Measurements from ENCODE around the gene FHL1.
"Not testable (repeated sequence)": the region's sequence is repeated elsewhere in the genome, so short reads cannot be mapped to it uniquely, and the experiment has no call there.

FHL1 gene

DNA sequence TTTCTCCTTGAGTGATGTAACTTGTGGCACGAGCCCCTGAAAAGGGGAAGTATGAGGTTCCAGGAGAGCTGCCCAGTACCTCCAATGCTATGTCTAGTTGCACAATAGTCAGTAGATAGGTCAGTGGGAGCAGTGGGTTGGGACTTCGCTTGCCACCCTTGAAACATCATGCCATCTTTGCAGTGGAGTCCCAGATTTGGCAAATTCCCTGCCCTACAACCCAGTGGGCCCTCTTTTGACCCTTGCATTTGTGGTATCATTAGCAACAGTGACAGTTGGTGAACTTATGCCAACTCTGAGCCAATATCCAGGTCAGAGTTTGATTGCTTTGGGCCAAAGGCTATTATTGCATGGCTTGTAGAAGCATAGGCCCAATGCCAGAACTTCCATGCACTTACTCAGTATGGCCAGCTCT is 12.3 kb downstream of the FHL1 start:
- Mint-ChIP-seq H3K36me3 (ENCODE audit: low read depth) (no peaks in the 10 kb centered on the region), H3K9me3 (no peaks in the 10 kb centered on the region), H3K27me3 (peaks cover 4% of the 10 kb centered on the region), H3K4me1 (ENCODE audit: low read depth) (no peaks in the 10 kb centered on the region), H3K4me3 (no peak overlapping the region), H3K27ac (no peak overlapping the region)
- intact Hi-C loops (cut with micrococcal nuclease): no loop called here

DNA sequence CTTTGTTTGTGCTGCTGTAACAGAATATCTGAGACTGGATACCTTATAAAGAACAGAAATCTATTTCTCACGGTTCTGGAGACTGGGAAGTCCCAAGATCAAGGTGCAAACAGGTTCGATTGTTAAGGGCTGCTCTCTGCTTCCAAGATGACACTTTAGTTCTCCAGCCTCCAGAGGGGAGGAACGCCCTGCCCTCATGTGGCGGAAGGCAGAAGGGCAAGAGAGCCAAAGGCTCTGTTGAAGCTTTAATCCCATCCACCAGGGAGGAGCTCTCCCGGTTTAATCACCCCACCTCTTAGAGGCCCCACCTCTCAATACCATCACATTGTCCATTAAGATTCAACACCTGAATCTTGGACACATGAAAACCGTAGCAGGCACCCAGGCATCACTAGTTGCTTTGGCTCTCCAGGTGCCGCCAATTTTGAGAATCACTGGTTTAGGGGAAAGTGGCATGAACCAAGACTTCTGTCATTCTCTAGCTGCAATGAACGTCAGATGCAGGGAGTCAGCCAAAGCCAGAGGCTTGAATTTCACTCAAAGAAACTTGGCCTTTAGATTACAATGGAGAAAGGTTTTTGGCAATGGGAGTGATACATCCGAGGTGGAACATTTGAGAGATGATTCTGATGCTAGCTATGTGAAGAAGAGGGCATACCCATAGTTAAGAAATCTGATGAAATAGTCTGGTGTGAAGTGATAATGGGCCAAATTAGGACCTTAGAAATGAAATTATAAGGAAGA is 15.7 kb downstream of the FHL1 start:
- no peaks in the 10 kb centered on the region for H3K36me3 Mint-ChIP-seq (ENCODE audit: low read depth)
- intact Hi-C loops (cut with micrococcal nuclease): loop anchor here (1.0 kb wide), 1 partner anchor 135 kb away; no protein-coding TSS in a partner anchor
- no peak overlapping the region for H3K27ac Mint-ChIP-seq
- H3K4me1 Mint-ChIP-seq (ENCODE audit: low read depth): no peaks in the 10 kb centered on the region
- no peak overlapping the region for H3K4me3 Mint-ChIP-seq
- H3K27me3 Mint-ChIP-seq: peaks cover 1% of the 10 kb centered on the region
- no peaks in the 10 kb centered on the region for H3K9me3 Mint-ChIP-seq

DNA sequence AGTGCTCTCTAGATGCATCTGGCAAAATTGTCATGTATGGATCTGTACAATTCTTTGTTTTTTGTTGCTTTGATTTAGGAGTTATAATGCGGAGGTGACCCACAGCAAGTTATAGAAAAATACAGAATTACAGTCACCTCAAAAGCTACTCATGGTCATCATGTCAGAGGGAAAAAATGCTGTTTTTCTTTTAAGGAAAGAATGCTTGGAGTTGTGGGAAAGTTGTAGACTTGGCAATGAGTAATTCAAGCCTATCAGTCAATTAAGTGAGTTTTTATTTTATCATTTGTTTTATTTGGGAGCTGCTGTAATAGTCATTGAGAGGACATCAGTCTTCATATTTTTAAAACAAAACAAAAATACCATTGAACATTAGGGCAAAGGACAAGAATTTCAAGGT is 16.4 kb downstream of the FHL1 start:
- H3K27ac Mint-ChIP-seq: no peak overlapping the region
- H3K27me3 Mint-ChIP-seq: no peaks in the 10 kb centered on the region
- intact Hi-C loops (cut with micrococcal nuclease): loop anchor here (1.0 kb wide), 1 partner anchor 135 kb away; no protein-coding TSS in a partner anchor
- H3K4me1 Mint-ChIP-seq (ENCODE audit: low read depth): no peaks in the 10 kb centered on the region
- H3K9me3 Mint-ChIP-seq: no peaks in the 10 kb centered on the region
- H3K36me3 Mint-ChIP-seq (ENCODE audit: low read depth): no peaks in the 10 kb centered on the region
- no peak overlapping the region for H3K4me3 Mint-ChIP-seq

DNA sequence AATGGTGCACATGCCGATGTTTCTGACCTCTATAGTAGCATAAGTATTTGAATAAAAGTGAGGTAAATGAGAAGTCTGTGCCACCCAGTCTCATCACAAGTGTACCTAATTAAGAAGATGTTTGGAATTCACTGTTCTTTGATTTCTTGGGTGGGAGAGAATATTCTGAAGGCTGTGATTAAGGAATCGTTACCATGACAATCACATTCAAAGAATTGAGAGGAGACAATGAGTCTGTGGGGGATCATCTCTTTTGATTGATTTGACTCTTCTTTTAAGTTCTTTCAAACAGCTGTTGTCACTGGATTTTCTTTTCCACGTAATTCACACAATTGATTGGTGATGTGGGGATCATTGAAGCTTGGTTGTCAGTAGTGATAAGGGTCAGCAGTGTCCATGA is 18.1 kb downstream of the FHL1 start:
- no peak overlapping the region for H3K4me3 Mint-ChIP-seq
- H3K27me3 Mint-ChIP-seq: no peaks in the 10 kb centered on the region
- H3K4me1 Mint-ChIP-seq (ENCODE audit: low read depth): no peaks in the 10 kb centered on the region
- intact Hi-C loops (cut with micrococcal nuclease): no loop called here
- H3K36me3 Mint-ChIP-seq (ENCODE audit: low read depth): no peaks in the 10 kb centered on the region
- no peak overlapping the region for H3K27ac Mint-ChIP-seq
- no peaks in the 10 kb centered on the region for H3K9me3 Mint-ChIP-seq

DNA sequence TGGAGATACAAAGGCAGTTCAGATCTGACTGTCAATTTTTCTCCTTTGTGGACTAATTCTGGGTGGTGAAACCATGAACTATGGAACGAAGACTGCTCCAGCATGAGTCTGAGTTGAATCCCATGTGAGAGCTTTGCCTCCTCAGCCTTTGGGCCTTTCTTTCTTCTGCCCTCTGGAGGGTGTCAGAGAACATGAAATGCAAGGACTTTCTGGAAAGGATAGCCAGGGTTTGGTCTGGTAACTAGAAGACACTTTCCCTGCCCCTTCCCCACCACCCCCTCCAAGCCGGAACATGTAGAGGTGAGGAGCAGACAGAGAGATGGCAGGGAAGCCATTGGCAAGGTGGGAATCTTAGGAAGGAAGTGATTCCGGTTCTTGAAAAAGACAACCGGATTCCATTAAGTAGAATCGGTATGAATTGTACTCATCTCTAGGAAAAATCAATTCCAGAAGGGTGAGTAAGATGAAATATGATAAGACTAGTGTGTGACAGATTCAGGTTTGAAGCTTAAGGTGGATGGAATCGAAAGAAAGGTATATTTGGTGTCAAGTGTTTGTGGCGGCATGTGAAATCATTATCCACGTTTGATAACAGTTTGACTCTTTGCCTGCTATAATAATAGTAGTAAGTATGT is 19.0 kb downstream of the FHL1 start:
- no peaks in the 10 kb centered on the region for H3K27me3 Mint-ChIP-seq
- intact Hi-C loops (cut with micrococcal nuclease): no loop called here
- H3K36me3 Mint-ChIP-seq (ENCODE audit: low read depth): no peaks in the 10 kb centered on the region
- no peak overlapping the region for H3K4me3 Mint-ChIP-seq
- no peaks in the 10 kb centered on the region for H3K9me3 Mint-ChIP-seq
- H3K27ac Mint-ChIP-seq: no peak overlapping the region
- H3K4me1 Mint-ChIP-seq (ENCODE audit: low read depth): no peaks in the 10 kb centered on the region

DNA sequence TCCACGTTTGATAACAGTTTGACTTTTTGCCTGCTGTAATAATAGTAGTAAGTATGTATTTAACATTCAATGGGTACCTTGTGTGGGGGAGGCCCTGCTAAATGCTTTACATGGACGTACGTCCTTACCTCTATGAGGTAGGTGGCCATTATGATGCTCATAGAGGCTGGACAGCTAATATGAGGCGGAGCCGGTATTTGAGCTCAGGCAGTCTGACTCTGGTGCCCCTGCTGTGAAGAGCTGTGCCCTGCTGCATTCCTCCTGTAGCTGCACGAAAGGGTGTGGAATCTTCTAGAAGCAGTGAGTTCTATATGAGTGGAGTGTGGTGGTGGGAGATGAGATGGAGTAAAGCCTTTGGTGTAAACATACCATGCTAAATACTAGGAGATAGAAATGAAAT is 20.7 kb downstream of the FHL1 start:
- H3K4me1 Mint-ChIP-seq (ENCODE audit: low read depth); H3K27ac Mint-ChIP-seq; H3K27me3 Mint-ChIP-seq; H3K9me3 Mint-ChIP-seq; H3K4me3 Mint-ChIP-seq; H3K36me3 Mint-ChIP-seq (ENCODE audit: low read depth); intact Hi-C loops (cut with micrococcal nuclease): not testable (repeated sequence)

DNA sequence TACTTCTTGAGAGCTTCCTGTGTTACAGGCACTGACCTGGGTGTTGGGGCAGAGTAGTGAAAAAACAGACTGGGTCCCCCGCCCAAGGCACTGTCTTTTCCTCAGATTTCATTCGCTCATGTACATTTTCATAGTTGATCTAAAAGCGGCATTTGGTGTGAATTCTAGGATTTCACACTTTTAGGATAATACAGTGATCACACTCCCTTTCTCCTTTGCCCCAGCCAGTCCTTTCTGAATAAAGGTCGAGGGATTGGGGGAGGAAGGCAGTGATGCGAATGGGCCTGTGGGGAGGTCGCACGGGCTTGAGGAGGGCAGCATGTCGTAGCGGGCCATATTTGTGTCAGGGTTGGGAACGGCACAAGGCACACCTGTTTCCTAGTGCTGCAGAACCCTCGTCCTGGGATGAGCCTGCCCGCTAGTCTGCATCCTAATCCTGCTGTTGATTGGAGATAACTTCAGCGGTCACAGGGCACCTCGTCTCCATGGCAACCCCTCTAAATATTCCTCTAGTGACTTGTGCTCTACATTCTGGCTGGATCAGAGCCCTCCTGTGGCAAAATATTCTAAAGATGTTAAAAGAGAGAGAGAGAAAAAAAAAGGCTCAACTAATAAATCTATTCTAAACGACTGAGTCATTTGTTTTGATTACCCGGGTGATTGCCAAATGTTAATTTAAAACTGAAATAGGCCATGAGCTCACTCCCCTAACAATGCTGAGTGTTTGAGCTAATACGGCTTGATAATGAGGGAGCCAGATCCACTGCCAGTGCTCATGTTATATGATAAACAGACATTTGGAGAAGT is 21.8 kb downstream of the FHL1 start:
- no peaks in the 10 kb centered on the region for H3K4me1 Mint-ChIP-seq (ENCODE audit: low read depth)
- H3K4me3 Mint-ChIP-seq: no peak overlapping the region
- intact Hi-C loops (cut with micrococcal nuclease): no loop called here
- no peaks in the 10 kb centered on the region for H3K27me3 Mint-ChIP-seq
- H3K36me3 Mint-ChIP-seq (ENCODE audit: low read depth): no peaks in the 10 kb centered on the region
- H3K9me3 Mint-ChIP-seq: no peaks in the 10 kb centered on the region
- H3K27ac Mint-ChIP-seq: no peak overlapping the region

DNA sequence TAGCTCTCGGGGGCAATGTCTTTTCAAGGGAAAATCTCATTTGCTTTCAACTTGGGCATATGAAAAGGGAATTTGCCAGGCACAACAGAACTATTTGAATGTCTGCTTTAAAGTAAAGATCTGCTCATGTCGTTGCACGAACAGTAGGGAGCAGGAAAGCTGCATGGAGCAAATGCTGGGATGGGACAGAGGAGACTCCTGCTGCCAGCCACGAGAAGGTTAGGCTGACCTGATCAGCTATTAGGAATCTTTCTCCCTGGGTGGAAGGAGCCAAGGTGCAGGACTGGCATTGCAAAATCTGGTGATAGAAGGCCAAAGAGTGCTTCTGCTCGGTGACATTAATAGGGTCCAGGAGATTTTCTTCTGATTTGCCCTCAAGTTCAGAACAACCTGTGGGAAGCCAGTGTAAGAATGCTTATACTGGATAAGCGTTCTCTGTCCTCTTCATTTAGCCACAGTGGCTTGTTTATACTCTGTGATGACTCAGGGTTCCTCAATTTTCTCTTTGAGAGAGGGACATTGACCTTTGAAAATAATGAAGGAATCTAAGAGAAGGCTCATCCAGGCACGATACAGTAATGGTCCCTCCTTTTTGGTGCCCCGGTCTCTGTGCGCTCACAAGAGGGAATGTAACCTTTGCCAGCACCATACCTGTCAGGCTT is 22.9 kb downstream of the FHL1 start:
- Mint-ChIP-seq H3K27ac (no peak overlapping the region), H3K36me3 (ENCODE audit: low read depth) (no peaks in the 10 kb centered on the region), H3K4me3 (no peak overlapping the region), H3K4me1 (ENCODE audit: low read depth) (no peaks in the 10 kb centered on the region), H3K9me3 (no peaks in the 10 kb centered on the region), H3K27me3 (no peaks in the 10 kb centered on the region)
- intact Hi-C loops (cut with micrococcal nuclease): no loop called here

DNA sequence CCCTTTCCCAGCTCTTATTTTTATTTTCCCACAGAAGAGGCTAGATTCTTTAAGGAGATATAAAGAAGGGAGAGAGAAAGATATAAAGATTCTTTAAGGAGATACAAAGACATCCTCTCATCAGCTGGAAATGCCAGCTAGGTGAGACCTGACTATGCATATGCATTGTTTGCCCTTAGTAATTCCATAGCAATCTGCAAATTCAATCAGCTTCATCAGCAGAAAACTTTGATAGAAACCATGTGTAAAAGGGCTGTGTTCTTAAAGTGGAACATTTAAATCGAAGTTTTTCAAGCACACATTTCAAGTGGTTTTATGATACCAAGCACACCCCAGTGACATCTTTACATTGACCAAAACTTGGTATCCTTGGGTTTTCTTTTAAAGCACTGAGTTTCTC is 24.1 kb downstream of the FHL1 start:
- Mint-ChIP-seq H3K4me1 (ENCODE audit: low read depth) (no peaks in the 10 kb centered on the region), H3K27ac (no peak overlapping the region), H3K27me3 (no peaks in the 10 kb centered on the region), H3K9me3 (no peaks in the 10 kb centered on the region), H3K36me3 (ENCODE audit: low read depth) (no peaks in the 10 kb centered on the region), H3K4me3 (no peak overlapping the region)
- intact Hi-C loops (cut with micrococcal nuclease): no loop called here

DNA sequence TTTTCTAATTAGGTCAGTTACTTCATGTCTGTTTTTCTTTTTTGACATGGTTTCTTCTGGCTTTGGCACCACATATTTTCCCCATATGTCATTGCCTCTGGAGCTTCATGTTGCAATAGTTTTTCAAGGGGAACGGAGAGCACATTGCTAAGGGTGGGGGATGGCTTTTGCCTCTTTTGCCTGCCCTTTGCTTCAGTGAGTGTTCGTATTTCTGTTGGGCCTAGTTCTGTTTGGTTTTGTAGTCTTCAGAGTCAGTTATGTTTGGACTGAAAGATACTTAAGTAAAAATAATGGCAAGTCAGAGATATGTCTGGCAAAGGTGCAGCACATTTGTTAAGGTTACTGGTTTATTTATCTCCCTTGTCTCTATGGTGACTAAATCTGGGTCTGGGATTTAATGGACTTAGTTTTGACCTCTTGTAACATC is 29.1 kb downstream of the FHL1 start:
- Mint-ChIP-seq H3K27me3 (no peaks in the 10 kb centered on the region), H3K9me3 (no peaks in the 10 kb centered on the region), H3K36me3 (ENCODE audit: low read depth) (no peaks in the 10 kb centered on the region), H3K27ac (no peak overlapping the region), H3K4me3 (no peak overlapping the region), H3K4me1 (ENCODE audit: low read depth) (no peaks in the 10 kb centered on the region)
- intact Hi-C loops (cut with micrococcal nuclease): no loop called here

DNA sequence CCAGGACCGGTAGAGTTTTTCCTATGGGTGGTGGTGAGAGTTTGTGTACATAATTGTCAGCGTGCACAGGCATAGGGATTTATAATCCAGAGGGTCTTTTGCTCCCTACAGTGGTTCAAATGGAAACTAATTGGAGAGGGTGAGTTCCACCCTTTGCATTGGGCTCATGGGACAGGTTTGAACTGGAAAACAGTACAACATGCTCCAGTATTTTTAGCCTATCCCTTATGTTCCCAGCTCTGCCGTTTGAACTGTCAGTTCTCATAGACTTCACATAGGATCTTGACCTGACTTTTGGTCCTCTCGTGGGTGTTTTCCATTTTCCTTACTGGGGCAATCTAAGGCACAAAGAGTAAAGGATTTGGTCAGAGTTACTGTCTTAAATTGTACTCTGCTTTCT is 31.8 kb downstream of the FHL1 start:
- Mint-ChIP-seq H3K9me3 (no peaks in the 10 kb centered on the region), H3K27ac (no peak overlapping the region), H3K36me3 (ENCODE audit: low read depth) (no peaks in the 10 kb centered on the region), H3K4me1 (ENCODE audit: low read depth) (no peaks in the 10 kb centered on the region), H3K4me3 (no peak overlapping the region), H3K27me3 (no peaks in the 10 kb centered on the region)
- intact Hi-C loops (cut with micrococcal nuclease): no loop called here

DNA sequence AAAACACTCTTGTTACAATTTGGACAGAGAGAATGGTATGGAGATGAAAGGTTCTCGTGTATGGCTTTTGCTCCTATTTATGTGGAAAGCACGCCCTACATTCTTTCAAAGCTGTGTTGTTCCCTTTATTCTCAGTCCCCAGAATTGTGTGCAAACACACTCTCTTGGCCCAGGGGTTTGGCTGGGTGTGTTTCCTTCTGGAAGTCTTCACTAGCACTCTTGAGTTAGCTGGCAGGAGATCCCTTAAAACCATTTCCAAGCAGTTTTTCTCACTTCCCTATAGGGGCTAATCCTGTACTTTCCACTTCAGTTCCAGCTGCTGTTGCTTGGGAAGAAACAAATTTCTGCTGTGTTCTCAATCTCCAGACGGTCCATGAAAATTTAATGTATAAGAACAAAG is 35.1 kb downstream of the FHL1 start:
- Mint-ChIP-seq H3K27me3 (no peaks in the 10 kb centered on the region), H3K4me3 (no peak overlapping the region), H3K36me3 (ENCODE audit: low read depth) (no peaks in the 10 kb centered on the region), H3K9me3 (no peaks in the 10 kb centered on the region), H3K4me1 (ENCODE audit: low read depth) (no peaks in the 10 kb centered on the region), H3K27ac (no peak overlapping the region)
- intact Hi-C loops (cut with micrococcal nuclease): no loop called here

DNA sequence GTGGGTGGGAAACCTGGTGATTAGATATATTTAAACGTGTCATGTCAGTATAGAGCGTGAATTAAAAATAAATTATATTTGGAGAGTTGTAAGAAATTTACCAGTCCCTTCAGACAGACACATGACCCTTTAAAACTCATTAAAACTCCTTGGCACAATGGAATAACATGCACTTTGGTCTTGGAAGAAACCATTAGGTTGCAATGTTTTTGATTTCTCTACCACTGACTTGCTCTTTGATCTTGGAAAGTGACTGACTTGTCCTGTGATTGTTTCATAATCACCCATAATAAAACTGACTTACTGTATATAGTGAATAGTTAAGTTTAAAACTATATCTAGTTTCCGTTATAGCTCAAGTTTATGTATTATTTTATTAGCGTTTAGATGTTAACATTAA is 35.8 kb downstream of the FHL1 start:
- Mint-ChIP-seq H3K27ac (no peak overlapping the region), H3K36me3 (ENCODE audit: low read depth) (no peaks in the 10 kb centered on the region), H3K4me1 (ENCODE audit: low read depth) (no peaks in the 10 kb centered on the region), H3K27me3 (no peaks in the 10 kb centered on the region), H3K4me3 (no peak overlapping the region), H3K9me3 (no peaks in the 10 kb centered on the region)
- intact Hi-C loops (cut with micrococcal nuclease): no loop called here

DNA sequence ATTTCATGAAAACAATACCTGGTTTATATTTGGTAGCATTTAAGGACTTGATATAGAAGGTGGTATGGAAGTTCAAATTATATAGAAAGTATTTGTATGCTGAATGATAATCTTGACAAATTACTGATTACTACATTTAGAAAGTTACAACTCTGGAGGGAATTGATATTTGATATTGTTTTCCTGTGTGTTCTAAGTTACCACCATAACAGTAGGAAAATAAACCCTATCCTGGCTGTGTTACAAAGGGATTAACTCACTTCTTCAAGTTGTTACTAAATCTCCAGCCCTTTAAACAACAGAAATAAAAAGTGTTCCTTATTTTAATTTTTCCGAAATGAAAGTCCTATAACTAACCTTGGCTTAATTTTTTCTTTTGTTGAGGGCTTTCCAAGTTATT is 36.6 kb downstream of the FHL1 start:
- no peaks in the 10 kb centered on the region for H3K9me3 Mint-ChIP-seq
- intact Hi-C loops (cut with micrococcal nuclease): no loop called here
- H3K36me3 Mint-ChIP-seq (ENCODE audit: low read depth): no peaks in the 10 kb centered on the region
- H3K4me1 Mint-ChIP-seq (ENCODE audit: low read depth): no peaks in the 10 kb centered on the region
- no peaks in the 10 kb centered on the region for H3K27me3 Mint-ChIP-seq
- no peak overlapping the region for H3K4me3 Mint-ChIP-seq
- no peak overlapping the region for H3K27ac Mint-ChIP-seq

Measured in dendritic cell treated with granulocyte-macrophage colony-stimulating factor and Interleukin-4, amounts not matched to agents 40 ng/mL and 50 ng/mL, for 4 days (primary cell).